ENCODE data around the gene NLRP9.

DNA sequence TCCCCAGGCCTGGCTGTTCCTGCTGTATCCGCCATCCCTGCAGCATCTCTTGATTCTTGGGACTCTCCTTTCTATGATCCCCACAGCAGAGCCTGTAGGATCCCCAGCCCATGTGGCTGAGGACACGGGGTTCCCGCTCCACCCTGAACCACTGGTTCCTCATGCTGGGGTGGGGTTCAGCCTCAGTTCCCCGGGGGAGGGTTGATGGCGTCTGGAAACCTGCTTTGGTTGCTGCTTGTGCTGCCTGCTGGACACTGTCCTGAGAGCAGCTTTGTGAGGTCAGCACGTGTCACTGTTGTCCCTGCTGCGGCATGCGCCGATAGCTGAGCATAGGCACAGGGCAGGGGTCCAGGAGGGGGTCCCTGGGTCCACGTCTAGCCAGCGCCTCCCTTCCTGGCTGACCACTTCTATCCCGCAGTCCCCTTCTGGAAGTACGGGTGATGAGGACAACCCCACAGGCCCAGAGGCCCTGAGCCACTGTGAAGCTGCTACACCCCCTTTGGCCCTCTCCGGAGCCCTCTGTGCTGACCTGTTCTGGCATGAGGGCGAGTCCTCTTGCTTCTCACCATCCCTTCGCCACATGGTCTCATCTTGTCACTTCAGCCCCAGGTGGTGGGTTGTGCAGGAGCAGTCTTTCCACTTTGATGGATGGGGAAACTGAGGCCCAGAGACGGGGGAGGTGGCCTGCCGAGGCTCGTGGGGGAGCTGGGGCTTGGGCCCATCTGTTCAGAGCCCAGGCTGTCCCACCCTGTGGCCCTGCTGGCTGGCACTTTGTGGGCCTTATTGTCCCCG is 57.7 kb downstream of the NLRP9 start:
- TF ChIP-seq, protein P1, sequence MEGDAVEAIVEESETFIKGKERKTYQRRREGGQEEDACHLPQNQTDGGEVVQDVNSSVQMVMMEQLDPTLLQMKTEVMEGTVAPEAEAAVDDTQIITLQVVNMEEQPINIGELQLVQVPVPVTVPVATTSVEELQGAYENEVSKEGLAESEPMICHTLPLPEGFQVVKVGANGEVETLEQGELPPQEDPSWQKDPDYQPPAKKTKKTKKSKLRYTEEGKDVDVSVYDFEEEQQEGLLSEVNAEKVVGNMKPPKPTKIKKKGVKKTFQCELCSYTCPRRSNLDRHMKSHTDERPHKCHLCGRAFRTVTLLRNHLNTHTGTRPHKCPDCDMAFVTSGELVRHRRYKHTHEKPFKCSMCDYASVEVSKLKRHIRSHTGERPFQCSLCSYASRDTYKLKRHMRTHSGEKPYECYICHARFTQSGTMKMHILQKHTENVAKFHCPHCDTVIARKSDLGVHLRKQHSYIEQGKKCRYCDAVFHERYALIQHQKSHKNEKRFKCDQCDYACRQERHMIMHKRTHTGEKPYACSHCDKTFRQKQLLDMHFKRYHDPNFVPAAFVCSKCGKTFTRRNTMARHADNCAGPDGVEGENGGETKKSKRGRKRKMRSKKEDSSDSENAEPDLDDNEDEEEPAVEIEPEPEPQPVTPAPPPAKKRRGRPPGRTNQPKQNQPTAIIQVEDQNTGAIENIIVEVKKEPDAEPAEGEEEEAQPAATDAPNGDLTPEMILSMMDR (IDR thresholded peaks at IDR 0.05; ENCODE audit: low read depth, low read length): no peak
- no peak for TF ChIP-seq EZH2phosphoT487 (IDR thresholded peaks at IDR 0.05; ENCODE audit: low read depth)
